IMR-90 (cell line): ENCODE results near the gene ROBO1. TPM values are rescaled to one million over a fixed set of nuclear protein-coding genes. Genes with fewer than 3 reads are reported as not detected.

Experiments used
- ATAC-seq: fragments of 200-7000 bp; cut with Tn5 transposase; 2 replicates; pipeline ENCODE4 v1.9.1; 2020; ENCODE audit warnings: low read depth, mild to moderate bottlenecking, moderate library complexity
- BruUV-seq: library from RNA; stranded (reverse); fragments of 400-500 nt; replicated peaks from 2 replicates; lab custom pipeline; 2021; lab: Mats Ljungman, UMichigan
- CTCF ChIA-PET: fragments of 300-600 bp; formaldehyde crosslinking; extraction: SDS; loops from one replicate; lab custom pipeline; 2021; ENCODE audit warnings: antibody characterized with exemption; lab: Yijun Ruan, JAX
- POLR2A ChIA-PET: fragments of 300-600 bp; sonication (Branson Sonifier 250); formaldehyde crosslinking; loops from one replicate; lab custom pipeline; 2022; ENCODE audit warnings: antibody characterized with exemption; ENCODE audit not compliant: unreplicated experiment; lab: Charles Lee
- DNase-seq: peaks from one replicate; pipeline ENCODE4 v3.0.0; 2013
- H2AFZ ChIP-seq: replicated peaks from 2 replicates; pipeline ENCODE3; 2013; ENCODE audit warnings: low read length, mild to moderate bottlenecking; ENCODE audit not compliant: poor library complexity
- H2AK5ac ChIP-seq: 2 replicates; pipeline ENCODE4 v1.6.1; 2013; ENCODE audit warnings: low read depth, low read length, inconsistent platforms
- H2AK9ac ChIP-seq: replicated peaks from 2 replicates; pipeline ENCODE3; 2013; ENCODE audit warnings: mild to moderate bottlenecking, low read depth, low read length, moderate library complexity; ENCODE audit not compliant: poor library complexity
- H2BK120ac ChIP-seq: 2 replicates; pipeline ENCODE4 v1.6.1; 2013; ENCODE audit warnings: low read depth, low read length, inconsistent platforms
- H2BK15ac ChIP-seq: 3 replicates; pipeline ENCODE4 v1.6.1; 2013; ENCODE audit warnings: low read depth, low read length, inconsistent platforms
- H2BK20ac ChIP-seq: 2 replicates; pipeline ENCODE4 v1.6.1; 2013; ENCODE audit warnings: low read depth, mild to moderate bottlenecking, inconsistent platforms, low read length, moderate library complexity
- H2BK5ac ChIP-seq: 2 replicates; pipeline ENCODE4 v1.6.1; 2013; ENCODE audit warnings: mild to moderate bottlenecking, low read depth, low read length, inconsistent platforms; ENCODE audit not compliant: poor library complexity, severe bottlenecking
- H3K14ac ChIP-seq: replicated peaks from 2 replicates; pipeline ENCODE4 v1.6.1; 2013; ENCODE audit warnings: low read depth, low read length, inconsistent platforms
- H3K18ac ChIP-seq: 2 replicates; pipeline ENCODE4 v1.6.1; 2013; ENCODE audit warnings: low read depth, low read length, control low read depth
- H3K23ac ChIP-seq: 2 replicates; pipeline ENCODE4 v1.6.1; 2013; ENCODE audit warnings: low read depth, low read length, inconsistent platforms
- H3K27ac ChIP-seq: 2 replicates; pipeline ENCODE4 v1.5.1; 2013; ENCODE audit warnings: mild to moderate bottlenecking, control low read depth, low read length; ENCODE audit not compliant: insufficient read depth
- H3K27me3 ChIP-seq: 2 replicates; pipeline ENCODE4 v1.6.1; 2013; ENCODE audit warnings: low read length; ENCODE audit not compliant: control insufficient read depth, insufficient read depth
- H3K36me3 ChIP-seq: 2 replicates; pipeline ENCODE4 v1.6.1; 2013; ENCODE audit warnings: low read length, mixed read lengths; ENCODE audit not compliant: control insufficient read depth, insufficient read depth
- H3K4ac ChIP-seq: 2 replicates; pipeline ENCODE4 v1.6.1; 2013; ENCODE audit warnings: low read depth, low read length, inconsistent platforms
- H3K4me1 ChIP-seq: 2 replicates; pipeline ENCODE4 v1.6.1; 2013; ENCODE audit warnings: low read length, mixed read lengths; ENCODE audit not compliant: control insufficient read depth, insufficient read depth
- H3K4me2 ChIP-seq: 2 replicates; pipeline ENCODE4 v1.6.1; 2013; ENCODE audit warnings: low read depth, mild to moderate bottlenecking, control low read depth, low read length, moderate library complexity
- H3K4me3 ChIP-seq: 2 replicates; pipeline ENCODE4 v1.5.1; 2013; ENCODE audit warnings: low read depth, mild to moderate bottlenecking, control low read depth, low read length, moderate library complexity; ENCODE audit not compliant: insufficient read depth
- H3K56ac ChIP-seq: 2 replicates; pipeline ENCODE4 v1.6.1; 2013; ENCODE audit warnings: low read length, inconsistent platforms; ENCODE audit not compliant: insufficient read depth; ENCODE audit errors: extremely low read depth
- H3K79me1 ChIP-seq, 2 experiments: 2 replicates each; pipeline ENCODE4 v1.6.1; 2013; ENCODE audit warnings: low read length in 2 of 2, inconsistent platforms in 1 of 2, low read depth in 1 of 2
- H3K9ac ChIP-seq: 2 replicates; pipeline ENCODE4 v1.6.1; 2013; ENCODE audit warnings: low read depth, low read length, control low read depth
- H3K9me1 ChIP-seq: 2 replicates; pipeline ENCODE4 v1.6.1; 2013; ENCODE audit warnings: low read length, inconsistent platforms; ENCODE audit not compliant: insufficient read depth
- H3K9me3 ChIP-seq: 2 replicates; pipeline ENCODE4 v1.6.1; 2013; ENCODE audit warnings: low read length; ENCODE audit not compliant: control insufficient read depth, insufficient read depth
- H4K20me1 ChIP-seq: 2 replicates; pipeline ENCODE4 v1.6.1; 2013; ENCODE audit warnings: low read length, inconsistent platforms; ENCODE audit not compliant: insufficient read depth
- H4K5ac ChIP-seq: 2 replicates; pipeline ENCODE4 v1.6.1; 2013; ENCODE audit warnings: mild to moderate bottlenecking, low read depth, low read length, control low read depth
- H4K8ac ChIP-seq, 2 experiments: 2 replicates each; pipeline ENCODE4 v1.6.1; 2013; ENCODE audit warnings: low read depth in 2 of 2, low read length in 2 of 2, control low read depth in 1 of 2, inconsistent platforms in 1 of 2
- H4K91ac ChIP-seq: 2 replicates; pipeline ENCODE4 v1.6.1; 2013; ENCODE audit warnings: low read depth, low read length, inconsistent platforms; ENCODE audit not compliant: insufficient read depth
- CEBPB ChIP-seq: IDR thresholded peaks from 2 replicates; pipeline ENCODE4 v1.6.1; 2012; ENCODE audit warnings: low read depth, low read length, improper control_type of control experiment
- MXI1 ChIP-seq: IDR thresholded peaks from 2 replicates; pipeline ENCODE4 v1.6.1; 2012; ENCODE audit warnings: low read depth, mild to moderate bottlenecking, low read length, moderate library complexity, borderline replicate concordance
- POLR2A ChIP-seq: IDR thresholded peaks from 2 replicates; pipeline ENCODE4 v1.6.1; 2012; ENCODE audit warnings: mild to moderate bottlenecking, low read depth, low read length
- RAD21 ChIP-seq: IDR thresholded peaks from 2 replicates; pipeline ENCODE4 v1.6.1; 2012; ENCODE audit warnings: low read length, improper control_type of control experiment
- WGBS, 2 experiments: methylation state at CpG; one replicate each; pipeline versions ENCODE4 v1.1.5 to v1.1.7; 2013; ENCODE audit warnings: missing lambda C conversion rate in 2 of 2; ENCODE audit not compliant: insufficient read length in 1 of 2; ENCODE audit errors: extremely low coverage in 2 of 2; 5-methylcytosine and 5-hydroxymethylcytosine counted together
- dilution Hi-C: fragments of 300-500 bp; cut with HindIII; formaldehyde crosslinking; loops from one replicate; pipeline ENCODE4 v1.14.3; 2018; ENCODE audit warnings: low sequenced_read_pairs; ENCODE audit not compliant: unreplicated experiment
- in situ Hi-C: fragments of 300-500 bp; cut with MboI; formaldehyde crosslinking; loops from 3 replicates; pipeline ENCODE4 v1.14.3; 2019; ENCODE audit warnings: low sequenced_read_pairs, inconsistent platforms, mixed read lengths
- intact Hi-C: fragments of 100-400 bp; cut with micrococcal nuclease; formaldehyde crosslinking; loops from 2 replicates; pipeline ENCODE4 v1.10.0; 2022
- polyA plus RNA-seq, 3 experiments: library from polyadenylated mRNA; depleted of rRNA; stranded (reverse); fragments of >200 nt; gene quantifications; 2 replicates each; pipeline ENCODE4 v1.2.3, GENCODE V29; 2012; ENCODE audit warnings: low replicate concordance in 1 of 3
- total RNA-seq: library from RNA; depleted of rRNA; stranded (reverse); fragments of >200 nt; gene quantifications from 2 replicates; pipeline ENCODE4 v1.2.3, GENCODE V29; 2012

The ROBO1 gene
- total and polyA plus RNA-seq, 2 of the 4 experiments (the other 2 are of a cell fraction), result 24.1 to 53.9 TPM

DNA sequence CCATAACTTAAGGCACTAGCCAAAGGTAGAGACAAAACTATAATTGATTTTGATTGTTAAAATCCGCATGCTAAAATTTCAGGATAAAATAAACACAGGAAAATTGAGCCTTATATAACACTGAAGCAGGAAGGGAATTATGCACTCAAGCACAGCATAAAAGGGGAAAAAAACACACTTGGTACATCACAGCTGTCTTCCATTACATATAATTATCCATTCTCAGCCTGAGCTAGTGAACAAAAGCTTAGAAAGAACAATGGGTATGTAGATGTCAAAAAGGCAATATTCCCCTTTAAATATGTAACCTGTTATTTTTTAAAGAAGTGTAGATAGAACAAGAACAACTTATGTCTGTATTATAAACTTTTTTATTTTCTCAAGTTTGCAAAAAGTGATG, 899.2 kb downstream of the ROBO1 start:
- Histone ChIP-seq H2BK15ac (no peak overlapping the region), H3K27me3 (no peaks in the 10 kb centered on the region)

More for the DNA sequence above, 899.2 kb downstream of the ROBO1 start:
- TF ChIP-seq CEBPB (no peak), POLR2A (no peak), MXI1 (no peak), RAD21 (no peak)
- dilution Hi-C loops, result no loop called here
- Histone ChIP-seq H3K9me3 (no peaks in the 10 kb centered on the region), H3K18ac (no peak overlapping the region), H4K20me1 (no peaks in the 10 kb centered on the region), H3K4me3 (no peak overlapping the region), H3K4ac (no peak overlapping the region), H3K4me1 (peaks cover 4% of the 10 kb centered on the region; the same call in 1 of the 2 replicates), H3K9ac (no peak overlapping the region), H3K9me1 (no peaks in the 10 kb centered on the region; the same call in 1 of the 2 replicates), H3K36me3 (no peaks in the 10 kb centered on the region), H2BK120ac (no peak overlapping the region), H3K23ac (no peak overlapping the region), H4K5ac (no peak overlapping the region), H2AK5ac (no peak overlapping the region), H3K4me2 (no peak overlapping the region), H3K14ac (no peak overlapping the region), H2AK9ac (no peak overlapping the region), H4K91ac (no peak overlapping the region), H3K79me1 (peaks cover 0 to 8% of the 10 kb centered on the region in 2 experiments; a peak in 2 of 4 replicates), H2BK20ac (no peak overlapping the region), H3K27ac (no peak overlapping the region), H2BK5ac (no peak overlapping the region), H3K56ac (no peak overlapping the region), H2AFZ (no peak overlapping the region), H4K8ac (no peak overlapping the region)
- POLR2A ChIA-PET, result no interaction called here
- no CpG with 5 or more reads among the region's 1 CpG for WGBS, 2 experiments
- CTCF ChIA-PET, result no interaction called here
- in situ Hi-C loops, result no loop called here
- no peak for DNase-seq
- intact Hi-C loops, result no loop called here
- no peak for ATAC-seq
- BruUV-seq, result no TSS peak
